NCI-H1694 (cell line): ENCODE results near the gene S100G.
"Not testable (repeated sequence)": the region's sequence is repeated elsewhere in the genome, so short reads cannot be mapped to it uniquely, and the experiment has no call there.

ENCODE experiments used
- DNase-seq: peaks from one replicate; lab custom pipeline; 2025; lab: John Stamatoyannopoulos, UW

S100G gene

DNA sequence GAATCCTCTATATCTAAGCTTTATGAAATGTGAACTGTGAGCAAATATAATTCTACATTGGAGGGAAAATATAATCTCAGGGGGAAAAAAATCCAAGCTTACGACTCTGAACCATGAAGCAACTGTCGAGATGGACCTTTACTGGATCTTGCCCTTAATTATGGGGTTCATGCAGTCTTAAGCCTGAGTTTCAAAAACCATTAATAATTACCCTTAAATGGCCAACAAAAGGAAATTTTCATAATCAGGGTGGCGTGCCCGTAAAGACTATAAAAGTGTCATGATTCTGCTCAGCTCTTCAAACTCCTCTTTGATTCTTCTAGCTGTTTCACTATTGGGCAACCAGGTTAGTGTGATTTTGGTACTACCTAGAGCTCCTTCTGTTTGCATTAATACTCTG lies at the start of gene S100G:
Gene S100G, plus strand, starts transcription at position 301 of the 400 bp plus-strand sequence. CDS start 849 bp downstream, outside the sequence.
- no peak for DNase-seq

GRCh38 chrX:16601885-16602284 lies 48.1 kb upstream of the S100G start:
- DNase-seq = no peak

GRCh38 chrX:16603235-16603634 lies 46.7 kb upstream of the S100G start:
- not testable (repeated sequence) for DNase-seq

- DNase-seq = no peak
Measured at GRCh38 chrX:16603822-16604221, 46.1 kb upstream of the S100G start.

DNA sequence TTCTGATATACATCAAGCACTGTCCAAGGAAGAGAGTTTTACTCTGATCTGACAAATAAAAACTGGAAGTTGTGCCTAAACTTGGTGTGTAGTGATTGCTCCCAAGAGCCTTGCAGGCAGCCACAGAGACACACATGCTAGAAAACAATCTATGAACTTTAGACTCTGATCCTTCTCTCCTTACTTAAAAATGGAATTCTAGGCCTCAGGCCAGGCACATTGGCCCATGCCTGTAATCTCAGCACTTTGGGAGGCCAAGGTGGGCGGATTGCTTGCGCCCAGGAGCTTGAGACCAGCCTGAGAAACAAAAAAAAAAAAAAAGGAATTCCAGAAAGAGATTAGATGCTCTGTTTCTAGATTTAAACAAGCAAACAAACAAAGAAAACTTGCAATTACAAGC lies 45.6 kb upstream of the S100G start:
- no peak for DNase-seq

GRCh38 chrX:16606142-16606720 lies 43.7 kb upstream of the S100G start:
- no peak for DNase-seq

GRCh38 chrX:16610121-16610621 lies 39.8 kb upstream of the S100G start:
- DNase-seq = no peak

GRCh38 chrX:16610654-16611053 lies 39.3 kb upstream of the S100G start:
- not testable (repeated sequence) for DNase-seq

DNA sequence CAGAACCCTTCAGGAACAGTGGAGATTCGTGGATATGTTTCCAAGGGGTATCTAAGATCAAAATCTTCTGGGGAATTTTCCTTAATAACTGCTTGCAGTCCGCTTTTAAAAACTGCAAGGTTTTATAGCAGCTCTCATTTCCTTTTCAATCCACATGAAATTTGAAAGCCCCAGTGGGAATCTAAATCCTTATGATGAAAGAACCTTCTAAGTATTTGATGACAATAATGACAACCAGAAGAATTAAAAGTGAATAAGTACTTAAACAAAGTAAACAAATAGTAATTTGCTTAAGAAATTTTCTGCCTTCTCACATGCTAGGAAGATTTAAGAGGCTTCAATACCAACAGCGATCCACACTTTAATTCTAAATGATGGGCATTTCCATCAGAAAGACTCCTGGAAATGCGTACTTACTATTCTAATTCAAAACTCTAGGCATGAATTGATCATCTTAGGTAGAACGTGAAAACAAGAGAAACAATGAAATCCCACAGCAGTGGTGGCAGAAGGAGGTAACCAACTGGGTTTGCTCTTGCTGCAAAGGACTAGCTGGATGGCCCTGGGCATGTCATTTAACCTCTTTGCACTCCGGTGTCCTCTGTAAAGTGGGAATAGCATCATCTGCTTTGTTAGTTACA lies 37.6 kb upstream of the S100G start:
- DNase-seq = no peak

DNA sequence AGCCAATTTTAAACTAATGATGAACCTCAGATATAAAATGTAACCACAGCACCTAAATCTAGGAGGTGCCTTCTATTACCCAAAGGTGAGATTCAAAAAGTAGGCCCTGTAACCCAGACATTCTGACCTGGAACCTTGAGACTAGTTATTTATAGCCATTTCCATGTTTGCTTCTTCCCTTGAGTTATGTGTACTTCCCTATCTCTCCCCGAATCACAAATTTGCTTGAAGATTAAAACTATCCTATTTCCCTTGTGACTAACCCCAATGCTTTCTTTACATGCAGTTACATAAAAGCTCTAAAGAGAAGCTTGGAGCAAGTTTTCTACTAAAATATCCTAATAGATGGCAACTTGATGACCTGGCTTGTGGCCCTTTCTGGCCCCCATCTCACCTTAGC lies 32.6 kb upstream of the S100G start:
- no peak for DNase-seq

DNA sequence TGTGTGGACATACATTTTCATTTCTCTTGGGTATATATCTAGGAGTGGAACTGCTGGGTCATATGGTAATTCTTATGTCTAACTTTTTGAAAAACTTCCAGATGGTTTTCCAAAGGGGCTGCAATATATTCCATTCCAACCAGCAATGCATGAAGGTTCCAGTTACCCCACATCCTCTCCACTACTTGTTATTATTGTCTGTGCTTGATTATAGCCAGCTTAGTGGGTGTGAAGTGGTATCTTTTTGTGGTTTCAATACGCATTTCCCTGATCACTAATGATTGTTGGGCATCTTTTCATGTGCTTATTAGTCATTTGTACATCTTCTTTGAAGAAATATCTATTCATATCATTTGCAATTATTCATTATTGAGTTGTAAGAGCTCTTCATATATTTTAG lies 31.5 kb upstream of the S100G start:
- no peak for DNase-seq

- no peak for DNase-seq
Measured at GRCh38 chrX:16619024-16619423, 30.9 kb upstream of the S100G start.

- not testable (repeated sequence) for DNase-seq
Measured at GRCh38 chrX:16628511-16628910, 21.4 kb upstream of the S100G start.

DNA sequence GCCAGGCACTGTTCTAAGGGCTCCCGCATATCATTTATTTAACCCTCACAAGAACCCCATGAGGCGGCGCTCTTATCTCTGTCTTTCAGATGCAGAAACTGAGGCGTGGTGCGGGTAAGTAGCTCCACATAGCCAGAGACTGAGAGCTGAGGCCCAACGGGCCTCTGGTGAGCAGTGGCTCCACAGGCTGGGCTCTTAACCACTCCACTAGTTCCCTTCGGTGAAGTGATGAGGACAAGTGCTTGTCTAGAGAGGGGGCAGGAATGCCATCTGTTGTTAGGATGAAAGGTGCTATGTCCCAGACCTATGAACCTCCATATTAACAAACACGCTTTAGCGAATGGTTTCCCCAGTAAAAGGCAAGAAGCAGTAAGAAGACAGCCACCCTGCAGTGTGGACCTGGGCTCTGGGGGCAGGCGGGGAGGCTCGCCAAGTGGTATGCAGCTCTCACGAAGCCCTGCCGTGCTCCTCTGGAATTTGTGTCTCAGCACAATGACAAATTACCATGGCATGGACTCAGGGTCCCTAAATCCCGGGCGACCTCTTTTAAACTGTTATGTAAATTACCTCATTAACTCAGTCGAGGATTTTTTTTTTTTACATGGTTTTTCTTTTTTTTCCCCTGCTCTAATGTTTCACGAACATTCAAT lies 20.9 kb upstream of the S100G start:
- no peak for DNase-seq

DNA sequence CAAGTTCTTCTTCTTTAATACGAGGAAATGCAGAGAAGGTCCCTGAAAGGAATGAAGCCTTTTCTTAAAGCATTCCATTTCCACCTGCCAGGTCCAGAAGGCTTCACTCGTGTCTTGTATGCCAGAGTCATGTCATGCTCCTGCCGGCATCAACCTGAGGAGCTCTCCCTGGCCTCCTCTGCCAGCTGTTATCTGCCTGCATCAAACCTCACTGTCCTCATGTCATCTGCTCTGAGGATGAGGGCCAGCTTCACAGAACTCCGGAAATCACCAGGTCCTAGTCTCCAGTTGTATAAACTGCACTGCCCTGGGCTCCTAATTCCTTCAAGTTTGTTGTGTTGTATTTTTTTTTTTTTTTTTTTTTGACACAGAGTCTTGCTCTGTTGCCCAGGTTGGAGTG lies 20.0 kb upstream of the S100G start:
- no peak for DNase-seq

DNA sequence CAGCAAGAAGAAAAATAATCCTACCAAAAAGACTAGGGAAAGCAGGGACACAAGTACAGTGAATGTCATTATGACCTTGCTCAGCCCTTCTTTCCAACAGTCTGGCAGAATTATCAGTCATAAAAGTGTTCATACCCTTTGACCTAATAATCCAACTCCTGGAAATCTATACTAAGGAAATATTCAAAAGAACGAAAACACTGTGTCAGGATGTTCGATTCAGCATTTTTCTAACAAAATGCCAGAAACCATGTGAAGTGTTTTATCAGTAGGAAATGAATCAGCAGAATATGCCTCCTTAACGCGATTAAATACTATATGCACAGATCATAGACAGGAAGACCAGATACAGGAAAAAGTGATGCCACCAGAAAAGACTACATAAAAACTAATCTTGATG lies 16.2 kb upstream of the S100G start:
- DNase-seq = no peak

GRCh38 chrX:16635040-16635439 lies 14.9 kb upstream of the S100G start:
- no peak for DNase-seq

GRCh38 chrX:16635596-16635995 lies 14.4 kb upstream of the S100G start:
- DNase-seq = no peak

- DNase-seq = no peak
Measured at GRCh38 chrX:16638533-16638932, 11.4 kb upstream of the S100G start.

DNA sequence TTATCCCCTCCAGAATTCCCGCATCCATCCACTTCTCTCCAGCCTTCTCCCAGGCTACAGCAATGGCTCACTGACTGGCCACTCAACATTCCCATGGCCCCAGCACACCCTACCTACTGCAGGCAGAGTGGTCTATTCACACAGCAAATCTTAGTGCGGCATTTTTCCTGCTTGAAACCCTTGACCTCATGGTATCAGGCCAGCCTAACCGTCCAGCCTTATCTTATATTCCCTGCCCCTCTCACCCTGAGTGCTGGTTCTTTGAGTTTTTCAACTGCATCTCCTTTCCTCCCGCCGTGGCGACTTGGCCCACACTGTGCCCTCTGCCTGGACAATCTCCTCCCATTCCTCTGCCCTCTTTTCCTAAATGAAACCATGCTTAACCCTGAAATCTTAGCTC lies 10.0 kb upstream of the S100G start:
- no peak for DNase-seq

GRCh38 chrX:16640823-16641222 lies 9.1 kb upstream of the S100G start:
- no peak for DNase-seq

DNA sequence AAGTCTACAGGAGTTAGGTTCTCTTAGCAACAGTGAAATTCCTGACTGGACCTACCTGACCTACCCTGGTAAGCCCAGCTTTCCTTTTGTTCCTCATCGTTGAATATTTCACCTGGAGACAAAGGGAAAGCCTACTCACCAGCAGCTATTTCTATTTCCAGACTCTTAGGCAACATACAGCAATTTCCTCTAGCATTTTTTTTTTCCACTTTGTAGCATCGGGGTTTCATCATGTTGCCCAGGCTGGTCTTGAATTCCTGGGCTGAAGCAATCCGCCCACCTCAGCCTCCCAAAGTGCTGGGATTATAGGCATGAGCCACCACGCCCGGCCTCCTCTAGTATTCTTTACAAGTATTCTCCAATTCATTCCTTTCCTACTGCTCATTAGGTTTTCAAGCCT lies 6.8 kb upstream of the S100G start:
- DNase-seq = no peak

GRCh38 chrX:16646366-16647138 lies 3.4 kb upstream of the S100G start:
- no peak for DNase-seq
